Activated CD8-positive, alpha-beta T cell treated with anti-CD3 and anti-CD28 coated beads, Interleukin-2, amount 10 ng/mL, durations not matched to agents 7 days and 5 days (primary cell): ENCODE measurements around the gene EVC. TPM values are rescaled to one million over a fixed set of nuclear protein-coding genes. Genes with fewer than 3 reads are reported as not detected.

Experiments
- ATAC-seq: fragments of 150-1000 bp; cut with Tn5 transposase; one replicate; pipeline ENCODE4 v1.10.0; 2021; ENCODE audit warnings: moderate library complexity
- CTCF ChIA-PET: fragments of 350-600 bp; sonication (Branson Sonifier 250); formaldehyde crosslinking; loops from one replicate; lab custom pipeline; 2021; ENCODE audit warnings: antibody characterized with exemption; lab: Charles Lee
- POLR2A ChIA-PET: fragments of 350-600 bp; sonication (Branson Sonifier 250); formaldehyde crosslinking; loops from one replicate; lab custom pipeline; 2021; ENCODE audit warnings: antibody characterized with exemption; lab: Charles Lee
- DNase-seq: peaks from one replicate; pipeline ENCODE4 v3.0.0-alpha.2; 2020
- H3K27ac Mint-ChIP-seq: one replicate; pipeline ENCODE4 v1.8.0; 2021; ENCODE audit warnings: mild to moderate bottlenecking, mixed read lengths
- H3K27me3 Mint-ChIP-seq: one replicate; pipeline ENCODE4 v1.8.0; 2021; ENCODE audit warnings: low read depth, mixed read lengths
- H3K36me3 Mint-ChIP-seq: one replicate; pipeline ENCODE4 v1.8.0; 2021; ENCODE audit warnings: low read depth, mixed read lengths
- H3K4me1 Mint-ChIP-seq: one replicate; pipeline ENCODE4 v1.8.0; 2021; ENCODE audit warnings: low read depth, mixed read lengths
- H3K4me3 Mint-ChIP-seq: one replicate; pipeline ENCODE4 v1.8.0; 2021; ENCODE audit warnings: mild to moderate bottlenecking, mixed read lengths
- H3K9me3 Mint-ChIP-seq: one replicate; pipeline ENCODE4 v1.8.0; 2022; ENCODE audit warnings: mixed read lengths; ENCODE audit not compliant: insufficient read depth
- total RNA-seq, 2 experiments: library from RNA; stranded (reverse); gene quantifications; one replicate each; pipeline ENCODE4 v1.2.3, GENCODE V29; 2021

The EVC gene
- total RNA-seq, 2 experiments from 2014 or later, result 1.7 to 1.9 TPM

GRCh38 chr4:5770051-5770450, 59.0 kb downstream of the EVC start:
- Mint-ChIP-seq H3K4me3 (no peak overlapping the region), H3K36me3 (no peaks in the 10 kb centered on the region), H3K27ac (no peak overlapping the region), H3K27me3 (no peaks in the 10 kb centered on the region), H3K4me1 (no peaks in the 10 kb centered on the region), H3K9me3 (peaks cover 5% of the 10 kb centered on the region)
- CTCF ChIA-PET, result no interaction called here
- DNase-seq (no peak), ATAC-seq (no peak)
- POLR2A ChIA-PET, result no interaction called here

DNA sequence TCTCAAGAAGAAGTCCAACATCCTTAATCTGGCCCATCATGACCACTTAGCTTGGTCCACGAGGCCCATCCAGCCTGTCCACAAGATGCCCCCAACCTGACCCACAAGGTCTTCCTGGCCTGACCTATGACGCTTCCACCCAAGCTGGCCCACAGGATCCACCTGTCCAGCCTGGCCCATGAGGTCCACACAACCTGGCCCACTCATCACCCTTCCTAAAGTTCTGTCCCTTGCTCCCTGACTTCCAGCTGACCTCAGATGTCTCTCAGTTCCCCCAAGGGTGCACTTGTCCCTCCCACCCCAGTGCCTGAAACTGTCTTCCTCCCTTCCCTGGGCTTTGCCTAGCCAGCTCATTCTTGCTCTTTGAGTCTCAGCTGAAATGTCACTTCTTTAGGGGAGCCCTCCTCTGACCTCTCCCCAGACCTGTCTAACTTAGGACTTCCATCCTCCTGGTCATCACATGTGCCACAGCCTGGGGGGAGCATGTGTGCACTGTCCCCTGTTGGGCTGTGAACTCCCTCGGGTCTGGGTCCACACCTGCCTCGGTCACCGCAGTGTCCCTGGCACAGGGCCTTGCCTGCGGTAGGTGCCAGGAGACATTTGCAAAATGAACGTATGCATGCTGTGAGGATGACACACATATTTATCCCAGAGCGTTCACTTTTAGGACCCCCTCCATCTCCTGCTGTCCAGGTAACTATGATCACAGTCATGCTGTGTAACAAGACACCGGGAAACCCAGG, 61.7 kb downstream of the EVC start:
- peaks cover 13% of the 10 kb centered on the region for H3K9me3 Mint-ChIP-seq
- ChIA-PET CTCF (no interaction called here), POLR2A (no interaction called here)
- no peaks in the 10 kb centered on the region for H3K36me3 Mint-ChIP-seq
- DNase-seq (no peak), ATAC-seq (no peak)
- H3K27ac Mint-ChIP-seq, result no peak overlapping the region
- H3K4me3 Mint-ChIP-seq, result no peak overlapping the region
- no peaks in the 10 kb centered on the region for H3K27me3 Mint-ChIP-seq
- H3K4me1 Mint-ChIP-seq, result no peaks in the 10 kb centered on the region

DNA sequence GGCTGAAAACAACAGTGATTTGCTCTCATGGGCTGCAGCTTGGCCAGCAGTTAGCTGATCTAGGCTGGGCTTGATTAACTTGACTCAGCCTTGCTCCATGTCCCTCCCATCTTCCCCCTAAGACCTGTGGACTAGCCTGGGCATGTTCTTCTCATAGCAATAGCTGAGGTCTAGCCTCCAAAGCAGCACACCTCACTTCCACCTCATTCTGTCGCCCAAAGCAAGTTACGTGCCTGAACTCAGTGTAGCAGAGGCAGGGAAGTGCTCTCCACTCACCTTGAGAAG, 62.2 kb downstream of the EVC start:
- CTCF ChIA-PET, result no interaction called here
- DNase-seq (no peak), ATAC-seq (no peak)
- no peaks in the 10 kb centered on the region for H3K4me1 Mint-ChIP-seq
- H3K9me3 Mint-ChIP-seq, result peaks cover 10% of the 10 kb centered on the region
- no peak overlapping the region for H3K27ac Mint-ChIP-seq
- POLR2A ChIA-PET, result no interaction called here
- H3K36me3 Mint-ChIP-seq, result no peaks in the 10 kb centered on the region
- no peak overlapping the region for H3K4me3 Mint-ChIP-seq
- no peaks in the 10 kb centered on the region for H3K27me3 Mint-ChIP-seq

DNA sequence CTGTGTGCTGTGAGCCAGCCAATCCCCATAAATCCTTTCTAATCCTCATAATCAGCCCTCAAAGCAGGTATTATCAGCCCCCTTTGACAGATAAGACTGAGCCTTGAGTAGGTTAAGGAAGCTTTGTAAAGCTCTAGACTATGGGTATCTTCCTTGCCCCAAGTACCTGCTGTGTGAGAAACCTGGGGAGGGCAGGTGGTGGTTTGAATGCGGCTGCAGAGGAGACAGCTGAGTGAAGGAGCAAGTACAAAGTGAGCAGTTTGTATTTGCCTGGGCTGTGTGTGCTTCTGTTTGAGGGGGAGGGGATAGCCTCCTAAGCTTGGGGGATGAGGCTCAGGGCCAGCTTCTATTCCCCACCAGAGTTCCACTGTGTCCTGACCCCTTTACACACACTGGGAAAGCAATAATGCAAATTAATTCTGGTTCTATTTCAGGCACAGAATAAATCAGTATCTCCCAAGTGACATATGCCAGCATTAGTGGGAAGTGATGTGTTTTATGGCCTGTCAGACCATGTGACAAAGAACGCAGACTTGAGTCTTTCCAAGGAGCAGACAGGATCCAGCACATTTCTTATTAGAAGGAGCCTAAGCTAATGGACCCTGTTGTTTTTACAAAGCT, 63.5 kb downstream of the EVC start:
- no peaks in the 10 kb centered on the region for H3K27me3 Mint-ChIP-seq
- ChIA-PET POLR2A (no interaction called here), CTCF (no interaction called here)
- H3K36me3 Mint-ChIP-seq, result no peaks in the 10 kb centered on the region
- no peak for ATAC-seq
- DNase-seq, result no peak
- H3K4me1 Mint-ChIP-seq, result no peaks in the 10 kb centered on the region
- no peak overlapping the region for H3K27ac Mint-ChIP-seq
- H3K4me3 Mint-ChIP-seq, result no peak overlapping the region
- H3K9me3 Mint-ChIP-seq, result peaks cover 10% of the 10 kb centered on the region

- no peak for DNase-seq
- ChIA-PET POLR2A (no interaction called here), CTCF (no interaction called here)
- Mint-ChIP-seq H3K4me3 (no peak overlapping the region), H3K27ac (no peak overlapping the region), H3K27me3 (no peaks in the 10 kb centered on the region), H3K36me3 (no peaks in the 10 kb centered on the region), H3K9me3 (peaks cover 10% of the 10 kb centered on the region), H3K4me1 (no peaks in the 10 kb centered on the region)
- no peak for ATAC-seq
Measured at GRCh38 chr4:5776510-5776909, 65.5 kb downstream of the EVC start.

DNA sequence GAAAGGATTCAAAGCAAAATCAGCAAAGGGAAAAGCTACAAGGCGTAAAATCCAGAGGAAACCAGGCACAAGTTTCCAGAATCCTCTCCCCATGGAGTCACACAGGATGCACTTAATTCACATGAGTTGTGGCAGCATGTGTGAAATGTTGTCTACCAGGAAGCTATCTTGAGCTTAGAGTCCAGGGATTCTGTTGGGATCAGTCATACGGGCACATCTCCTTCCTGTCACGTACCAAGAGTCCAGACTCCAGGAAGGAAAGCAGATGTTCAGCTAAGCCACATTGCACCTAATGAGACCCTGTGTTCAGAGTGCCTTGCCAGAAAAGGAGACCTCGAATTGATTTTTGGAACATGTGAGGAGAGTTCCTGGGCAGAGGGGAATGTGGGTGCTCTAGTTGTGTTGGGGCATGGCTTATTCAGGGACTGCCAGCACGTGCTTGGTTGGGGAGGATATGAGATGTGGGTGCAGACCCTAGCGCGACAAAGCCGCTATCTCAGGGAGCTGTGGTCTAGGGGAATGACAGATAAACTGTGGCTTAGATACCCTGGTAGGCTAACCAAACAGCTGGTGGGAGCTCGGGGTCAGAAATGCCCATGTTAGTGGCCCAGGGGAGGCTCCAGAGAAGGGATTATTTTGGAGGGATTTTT, 70.0 kb downstream of the EVC start:
- POLR2A ChIA-PET, result interaction anchor here (0.5 kb wide), 1 partner anchor 787 kb away, joined by 3 read pairs; no protein-coding TSS in a partner anchor
- no peak for DNase-seq
- Mint-ChIP-seq H3K27ac (no peak overlapping the region), H3K9me3 (peaks cover 10% of the 10 kb centered on the region), H3K27me3 (no peaks in the 10 kb centered on the region), H3K4me3 (no peak overlapping the region), H3K4me1 (no peaks in the 10 kb centered on the region), H3K36me3 (no peaks in the 10 kb centered on the region)
- ATAC-seq, result no peak
- CTCF ChIA-PET, result no interaction called here

GRCh38 chr4:5781691-5782090, 70.7 kb downstream of the EVC start:
- ChIA-PET CTCF (no interaction called here), POLR2A (interaction anchor here (0.5 kb wide), 1 partner anchor 786 kb away, joined by 3 read pairs; no protein-coding TSS in a partner anchor)
- Mint-ChIP-seq H3K36me3 (no peaks in the 10 kb centered on the region), H3K27ac (no peak overlapping the region), H3K4me1 (no peaks in the 10 kb centered on the region), H3K4me3 (no peak overlapping the region), H3K9me3 (peaks cover 9% of the 10 kb centered on the region), H3K27me3 (no peaks in the 10 kb centered on the region)
- DNase-seq, result no peak
- no peak for ATAC-seq

- Mint-ChIP-seq H3K27me3 (no peaks in the 10 kb centered on the region), H3K4me1 (no peaks in the 10 kb centered on the region), H3K4me3 (no peak overlapping the region), H3K9me3 (no peaks in the 10 kb centered on the region), H3K36me3 (no peaks in the 10 kb centered on the region), H3K27ac (no peak overlapping the region)
- POLR2A ChIA-PET, result no interaction called here
- CTCF ChIA-PET, result no interaction called here
- ATAC-seq (no peak), DNase-seq (no peak)
Measured at GRCh38 chr4:5782829-5783476, 72.0 kb downstream of the EVC start.

DNA sequence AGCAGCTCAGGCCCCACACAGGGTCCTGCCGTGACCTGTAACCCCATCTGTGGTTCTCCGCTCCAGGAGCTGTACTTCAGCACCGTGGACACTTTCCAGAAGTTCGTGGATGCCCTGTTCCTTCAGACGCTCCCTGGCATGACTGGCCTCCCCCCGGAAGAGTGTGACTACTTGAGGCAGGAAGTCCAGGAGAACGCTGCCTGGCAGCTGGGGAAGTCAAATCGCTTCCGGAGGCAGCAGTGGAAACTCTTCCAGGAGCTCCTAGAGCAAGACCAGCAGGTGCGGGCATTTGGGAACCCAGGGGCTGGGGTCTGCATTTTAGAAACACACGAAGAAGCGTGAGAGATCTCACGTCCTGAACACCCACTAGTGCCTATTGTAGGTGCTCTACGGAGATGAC, 72.5 kb downstream of the EVC start:
- Mint-ChIP-seq H3K27ac (no peak overlapping the region), H3K4me3 (no peak overlapping the region), H3K36me3 (no peaks in the 10 kb centered on the region), H3K27me3 (no peaks in the 10 kb centered on the region), H3K9me3 (no peaks in the 10 kb centered on the region), H3K4me1 (no peaks in the 10 kb centered on the region)
- POLR2A ChIA-PET, result no interaction called here
- CTCF ChIA-PET, result no interaction called here
- ATAC-seq (no peak), DNase-seq (no peak)

DNA sequence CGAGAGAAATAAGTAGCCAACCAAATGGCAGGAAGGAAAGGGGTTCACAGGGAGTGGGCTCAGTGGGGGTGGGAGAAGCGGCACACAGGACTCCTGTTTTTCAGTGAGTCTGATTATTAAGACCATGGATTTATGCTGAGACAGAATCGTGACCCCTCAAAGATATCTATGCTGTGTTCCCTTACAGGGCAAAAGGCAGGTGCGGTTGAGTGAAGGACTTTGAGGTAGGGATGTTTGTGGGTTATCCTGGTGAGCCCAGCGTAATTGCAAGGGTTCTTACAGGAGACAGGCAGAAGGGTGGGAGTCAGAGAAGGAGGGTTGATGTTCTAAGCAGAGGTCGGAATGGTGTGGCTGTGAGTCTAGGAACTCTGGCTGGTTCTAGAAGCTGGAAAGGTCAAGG, 73.0 kb downstream of the EVC start:
- no peaks in the 10 kb centered on the region for H3K9me3 Mint-ChIP-seq
- DNase-seq, result no peak
- ATAC-seq, result no peak
- no peaks in the 10 kb centered on the region for H3K36me3 Mint-ChIP-seq
- no peak overlapping the region for H3K27ac Mint-ChIP-seq
- ChIA-PET POLR2A (no interaction called here), CTCF (no interaction called here)
- no peaks in the 10 kb centered on the region for H3K27me3 Mint-ChIP-seq
- H3K4me3 Mint-ChIP-seq, result no peak overlapping the region
- no peaks in the 10 kb centered on the region for H3K4me1 Mint-ChIP-seq

GRCh38 chr4:5784960-5785611, 74.1 kb downstream of the EVC start:
- ATAC-seq, result no peak
- H3K36me3 Mint-ChIP-seq, result no peaks in the 10 kb centered on the region

More at GRCh38 chr4:5784960-5785611, 74.1 kb downstream of the EVC start:
- Mint-ChIP-seq H3K4me1 (no peaks in the 10 kb centered on the region), H3K27me3 (no peaks in the 10 kb centered on the region), H3K27ac (no peak overlapping the region), H3K9me3 (no peaks in the 10 kb centered on the region), H3K4me3 (no peak overlapping the region)
- ChIA-PET POLR2A (no interaction called here), CTCF (no interaction called here)
- DNase-seq, result no peak
